ENCODE measurements around the gene ACOT8. TPM values are rescaled to one million over a fixed set of nuclear protein-coding genes. Genes with fewer than 3 reads are reported as not detected.
"Not testable (repeated sequence)": the region's sequence is repeated elsewhere in the genome, so short reads cannot be mapped to it uniquely, and the experiment has no call there.

ACOT8 gene
- total RNA-seq, 1 donor from 2014 or later: 35.7 TPM

- DNase-seq (ENCODE audit: low spot score): no peak
Observed at GRCh38 chr20:45827712-45828111, 29.5 kb downstream of the ACOT8 start.

- no peak for DNase-seq (ENCODE audit: low spot score)
Observed at GRCh38 chr20:45827030-45827652, 30.1 kb downstream of the ACOT8 start, which contains the start of gene TNNC2. Gene TNNC2 (minus strand): TSS chr20:45827312. CDS start chr20:45827248, 64 bp downstream.

GRCh38 chr20:45826381-45827019 is 30.7 kb downstream of the ACOT8 start:
- DNase-seq (ENCODE audit: low spot score): peak; percentile 18

- peak; percentile 40 for DNase-seq (ENCODE audit: low spot score)
Observed at GRCh38 chr20:45823949-45824835, 33.0 kb downstream of the ACOT8 start.

GRCh38 chr20:45822857-45823256 is 34.3 kb downstream of the ACOT8 start:
- peak; percentile 32 for DNase-seq (ENCODE audit: low spot score)

- no peak for DNase-seq (ENCODE audit: low spot score)
Observed at GRCh38 chr20:45821947-45822346, 35.2 kb downstream of the ACOT8 start.

GRCh38 chr20:45819466-45819865 is 37.7 kb downstream of the ACOT8 start:
- no peak for DNase-seq (ENCODE audit: low spot score)

- DNase-seq (ENCODE audit: low spot score): no peak
Observed at GRCh38 chr20:45818239-45818638, 39.0 kb downstream of the ACOT8 start.

- no peak for DNase-seq (ENCODE audit: low spot score)
Observed at GRCh38 chr20:45817376-45818194, 39.6 kb downstream of the ACOT8 start.

- DNase-seq (ENCODE audit: low spot score): no peak
Observed at GRCh38 chr20:45816951-45817350, 40.2 kb downstream of the ACOT8 start.

GRCh38 chr20:45814314-45814713 is 42.9 kb downstream of the ACOT8 start:
- DNase-seq (ENCODE audit: low spot score): no peak

- DNase-seq (ENCODE audit: low spot score): no peak
Observed at GRCh38 chr20:45813489-45813888, 43.7 kb downstream of the ACOT8 start.

GRCh38 chr20:45813006-45813340 is 44.2 kb downstream of the ACOT8 start:
- no peak for DNase-seq (ENCODE audit: low spot score)

GRCh38 chr20:45812157-45813005 is 44.8 kb downstream of the ACOT8 start, which contains the start of gene UBE2C:
Gene UBE2C (plus strand): TSS chr20:45812644. CDS start chr20:45812696, 52 bp downstream.
- peak; percentile 99 for DNase-seq (ENCODE audit: low spot score)

GRCh38 chr20:45810191-45810970 is 46.8 kb downstream of the ACOT8 start:
- DNase-seq (ENCODE audit: low spot score): no peak

- no peak for DNase-seq (ENCODE audit: low spot score)
Observed at GRCh38 chr20:45801851-45802250, 55.3 kb downstream of the ACOT8 start.

GRCh38 chr20:45798935-45799642 is 58.1 kb downstream of the ACOT8 start:
- DNase-seq (ENCODE audit: low spot score): peak; percentile 66

GRCh38 chr20:45797955-45798354 is 59.2 kb downstream of the ACOT8 start:
- not testable (repeated sequence) for DNase-seq (ENCODE audit: low spot score)

GRCh38 chr20:45797510-45797909 is 59.7 kb downstream of the ACOT8 start:
- not testable (repeated sequence) for DNase-seq (ENCODE audit: low spot score)
